ENCODE measurements around the gene THRB. TPM values are rescaled to one million over a fixed set of nuclear protein-coding genes. Genes with fewer than 3 reads are reported as not detected.

The THRB gene
- total RNA-seq, 1 experiment from 2014 or later, result 13.5 TPM

DNA sequence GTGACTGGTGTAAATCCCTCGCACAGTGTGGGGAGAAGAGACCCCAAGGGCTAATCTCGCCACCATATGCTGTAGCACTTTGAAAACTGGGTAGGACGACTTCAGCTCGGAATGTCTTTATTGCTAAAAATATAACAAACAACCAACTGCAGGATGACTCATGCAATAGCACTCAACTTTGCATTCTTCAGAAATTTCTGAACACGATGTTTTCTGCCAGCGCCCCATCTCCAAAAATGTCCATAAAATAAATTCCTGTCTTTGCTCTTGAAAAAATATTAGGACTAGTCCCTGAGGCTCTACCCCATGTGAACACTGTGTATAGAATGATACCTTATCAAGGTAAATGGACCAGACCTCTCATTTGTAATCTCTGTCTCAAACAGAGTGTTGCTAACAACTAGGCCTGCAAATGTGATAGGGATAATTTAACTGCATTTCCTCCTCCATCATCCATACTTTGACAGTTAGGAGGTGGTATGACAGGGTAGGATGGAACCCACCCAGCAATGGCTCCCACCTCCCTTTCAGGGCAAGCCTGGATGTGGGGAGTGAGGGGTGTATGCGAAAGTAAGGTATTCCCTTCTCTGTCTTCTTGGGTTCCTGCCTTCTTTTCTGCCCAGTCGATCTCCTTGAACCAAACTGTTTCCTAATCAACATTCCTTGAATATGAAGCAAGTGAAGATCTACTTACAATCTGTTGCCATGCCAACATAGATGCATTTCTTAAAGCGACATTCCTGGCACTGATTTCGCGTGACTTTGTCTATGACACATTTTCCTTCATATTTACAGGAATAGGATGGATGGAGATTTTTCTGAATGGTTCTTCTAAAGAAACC, 348.4 kb downstream of the THRB start:
- intact Hi-C loops (cut with micrococcal nuclease; ENCODE audit: unreplicated experiment), result no loop called here
- Mint-ChIP-seq H3K27ac (ENCODE audit: unreplicated experiment) (peak overlapping the region; percentile 50), H3K4me1 (ENCODE audit: low read depth, unreplicated experiment) (peaks cover 33% of the 10 kb centered on the region), H3K9me3 (ENCODE audit: low read depth, unreplicated experiment) (no peaks in the 10 kb centered on the region), H3K4me3 (ENCODE audit: low read depth, unreplicated experiment) (no peak overlapping the region), H3K36me3 (ENCODE audit: insufficient read depth, unreplicated experiment) (no peaks in the 10 kb centered on the region), H3K27me3 (ENCODE audit: unreplicated experiment) (no peaks in the 10 kb centered on the region)
- DNase-seq, result no peak
- TF ChIP-seq, protein P1, sequence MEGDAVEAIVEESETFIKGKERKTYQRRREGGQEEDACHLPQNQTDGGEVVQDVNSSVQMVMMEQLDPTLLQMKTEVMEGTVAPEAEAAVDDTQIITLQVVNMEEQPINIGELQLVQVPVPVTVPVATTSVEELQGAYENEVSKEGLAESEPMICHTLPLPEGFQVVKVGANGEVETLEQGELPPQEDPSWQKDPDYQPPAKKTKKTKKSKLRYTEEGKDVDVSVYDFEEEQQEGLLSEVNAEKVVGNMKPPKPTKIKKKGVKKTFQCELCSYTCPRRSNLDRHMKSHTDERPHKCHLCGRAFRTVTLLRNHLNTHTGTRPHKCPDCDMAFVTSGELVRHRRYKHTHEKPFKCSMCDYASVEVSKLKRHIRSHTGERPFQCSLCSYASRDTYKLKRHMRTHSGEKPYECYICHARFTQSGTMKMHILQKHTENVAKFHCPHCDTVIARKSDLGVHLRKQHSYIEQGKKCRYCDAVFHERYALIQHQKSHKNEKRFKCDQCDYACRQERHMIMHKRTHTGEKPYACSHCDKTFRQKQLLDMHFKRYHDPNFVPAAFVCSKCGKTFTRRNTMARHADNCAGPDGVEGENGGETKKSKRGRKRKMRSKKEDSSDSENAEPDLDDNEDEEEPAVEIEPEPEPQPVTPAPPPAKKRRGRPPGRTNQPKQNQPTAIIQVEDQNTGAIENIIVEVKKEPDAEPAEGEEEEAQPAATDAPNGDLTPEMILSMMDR (IDR thresholded peaks at IDR 0.05; ENCODE audit: unreplicated experiment), result no peak
- BruUV-seq (replicated peaks), result no TSS peak
- CTCF ChIA-PET, result interaction anchor here (1.5 kb wide), 1 partner anchor 13 kb away, joined by 3 read pairs; no protein-coding TSS in a partner anchor

DNA sequence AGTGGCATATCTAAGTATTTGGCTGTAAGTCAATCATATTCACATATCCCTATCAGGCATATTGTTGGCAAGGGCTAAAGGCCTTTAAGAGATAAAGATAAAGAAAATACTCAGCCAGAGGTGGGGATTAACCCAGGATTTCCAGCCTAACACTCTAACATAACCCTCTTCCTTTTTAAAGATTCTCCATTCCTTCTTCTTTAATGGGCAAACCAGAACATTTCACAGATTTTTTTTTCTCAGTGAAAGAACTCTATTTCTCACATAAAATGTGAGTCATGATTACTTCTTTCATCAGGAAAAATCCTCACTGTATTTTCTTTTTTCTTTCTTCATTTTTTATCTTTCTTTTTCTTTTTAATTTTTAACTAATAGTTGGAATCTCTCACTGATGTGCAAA, 349.2 kb downstream of the THRB start:
- Mint-ChIP-seq H3K27me3 (ENCODE audit: unreplicated experiment) (no peaks in the 10 kb centered on the region), H3K27ac (ENCODE audit: unreplicated experiment) (peak overlapping the region; percentile 50)
- intact Hi-C loops (cut with micrococcal nuclease; ENCODE audit: unreplicated experiment), result no loop called here

DNA sequence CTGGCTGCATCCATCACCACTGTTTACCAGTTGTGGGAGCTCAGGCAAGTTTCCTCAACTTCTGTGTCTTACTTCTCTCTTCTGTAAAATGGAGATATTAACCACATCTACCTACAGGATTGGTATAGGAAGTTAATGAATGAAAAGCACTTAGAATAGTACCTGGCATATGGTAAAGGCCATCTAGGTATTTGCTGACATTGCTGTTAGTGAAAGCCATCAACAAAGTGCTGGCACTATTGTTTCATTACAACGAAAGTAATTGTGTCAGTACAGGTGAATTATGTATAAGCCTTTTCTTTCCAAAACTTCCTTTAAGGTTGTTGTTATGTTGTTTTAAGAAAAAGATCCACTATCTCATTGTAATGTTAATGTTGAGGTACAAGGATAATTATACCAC, 352.5 kb downstream of the THRB start:
- no peak for DNase-seq
- no TSS peak for BruUV-seq (replicated peaks)
- CTCF ChIA-PET, result interaction anchor here (0.6 kb wide), 1 partner anchor 522 kb away, joined by 4 read pairs; no protein-coding TSS in a partner anchor
- peaks cover 40% of the 10 kb centered on the region for H3K4me1 Mint-ChIP-seq (ENCODE audit: low read depth, unreplicated experiment)
- intact Hi-C loops (cut with micrococcal nuclease; ENCODE audit: unreplicated experiment), result no loop called here
- TF ChIP-seq, protein P1 (IDR thresholded peaks at IDR 0.05; ENCODE audit: unreplicated experiment), result no peak
- H3K36me3 Mint-ChIP-seq (ENCODE audit: insufficient read depth, unreplicated experiment), result no peaks in the 10 kb centered on the region
- H3K27ac Mint-ChIP-seq (ENCODE audit: unreplicated experiment), result no peak overlapping the region
- H3K4me3 Mint-ChIP-seq (ENCODE audit: low read depth, unreplicated experiment), result no peak overlapping the region
- peaks cover 2% of the 10 kb centered on the region for H3K9me3 Mint-ChIP-seq (ENCODE audit: low read depth, unreplicated experiment)
- no peaks in the 10 kb centered on the region for H3K27me3 Mint-ChIP-seq (ENCODE audit: unreplicated experiment)

More for the DNA sequence above, 349.2 kb downstream of the THRB start:
- H3K36me3 Mint-ChIP-seq (ENCODE audit: insufficient read depth, unreplicated experiment), result no peaks in the 10 kb centered on the region
- CTCF ChIA-PET, result interaction anchor here (1.5 kb wide), 1 partner anchor 14 kb away, joined by 3 read pairs; no protein-coding TSS in a partner anchor
- peaks cover 26% of the 10 kb centered on the region for H3K4me1 Mint-ChIP-seq (ENCODE audit: low read depth, unreplicated experiment)
- BruUV-seq (replicated peaks), result no TSS peak
- DNase-seq, result no peak
- H3K9me3 Mint-ChIP-seq (ENCODE audit: low read depth, unreplicated experiment), result no peaks in the 10 kb centered on the region
- H3K4me3 Mint-ChIP-seq (ENCODE audit: low read depth, unreplicated experiment), result no peak overlapping the region
- TF ChIP-seq, protein P1 (IDR thresholded peaks at IDR 0.05; ENCODE audit: unreplicated experiment), result no peak

DNA sequence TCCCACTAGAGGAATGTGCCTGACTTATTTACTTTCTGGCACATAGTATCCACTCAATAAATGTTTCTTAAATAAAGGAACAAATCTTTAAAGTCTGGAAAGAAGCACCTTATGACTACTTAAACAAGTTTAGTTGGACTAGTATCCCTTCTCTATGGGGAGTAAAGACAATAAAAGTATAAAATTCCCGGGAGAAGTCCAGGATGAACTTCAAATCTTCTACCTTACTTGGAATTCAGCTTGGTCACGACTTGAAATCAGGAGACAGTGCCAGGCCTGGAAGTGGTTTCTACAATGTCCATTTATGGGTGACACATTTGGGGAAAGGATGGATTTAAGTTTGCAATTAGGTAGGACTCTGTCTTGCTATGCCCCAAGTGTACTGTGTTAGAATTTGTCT, 353.1 kb downstream of the THRB start:
- intact Hi-C loops (cut with micrococcal nuclease; ENCODE audit: unreplicated experiment), result no loop called here
- CTCF ChIA-PET, result no interaction called here
- no peak overlapping the region for H3K27ac Mint-ChIP-seq (ENCODE audit: unreplicated experiment)

More for the DNA sequence above, 353.1 kb downstream of the THRB start:
- no TSS peak for BruUV-seq (replicated peaks)
- peaks cover 43% of the 10 kb centered on the region for H3K4me1 Mint-ChIP-seq (ENCODE audit: low read depth, unreplicated experiment)
- H3K9me3 Mint-ChIP-seq (ENCODE audit: low read depth, unreplicated experiment), result peaks cover 4% of the 10 kb centered on the region
- H3K4me3 Mint-ChIP-seq (ENCODE audit: low read depth, unreplicated experiment), result no peak overlapping the region
- no peak for DNase-seq
- H3K36me3 Mint-ChIP-seq (ENCODE audit: insufficient read depth, unreplicated experiment), result no peaks in the 10 kb centered on the region
- no peaks in the 10 kb centered on the region for H3K27me3 Mint-ChIP-seq (ENCODE audit: unreplicated experiment)
- TF ChIP-seq, protein P1 (IDR thresholded peaks at IDR 0.05; ENCODE audit: unreplicated experiment), result no peak

All from Calu3 (cell line).